HG02798 (cell line): Measurements from ENCODE around the gene RPP40.
"Not testable (repeated sequence)": the region's sequence is repeated elsewhere in the genome, so short reads cannot be mapped to it uniquely, and the experiment has no call there.

Experiments used
- ATAC-seq: cut with Tn5 transposase; IDR thresholded peaks from one replicate; pipeline ENCODE4 v1.9.1; 2021; ENCODE audit warnings: mild to moderate bottlenecking; ENCODE audit not compliant: unreplicated experiment, poor library complexity

The RPP40 gene

DNA sequence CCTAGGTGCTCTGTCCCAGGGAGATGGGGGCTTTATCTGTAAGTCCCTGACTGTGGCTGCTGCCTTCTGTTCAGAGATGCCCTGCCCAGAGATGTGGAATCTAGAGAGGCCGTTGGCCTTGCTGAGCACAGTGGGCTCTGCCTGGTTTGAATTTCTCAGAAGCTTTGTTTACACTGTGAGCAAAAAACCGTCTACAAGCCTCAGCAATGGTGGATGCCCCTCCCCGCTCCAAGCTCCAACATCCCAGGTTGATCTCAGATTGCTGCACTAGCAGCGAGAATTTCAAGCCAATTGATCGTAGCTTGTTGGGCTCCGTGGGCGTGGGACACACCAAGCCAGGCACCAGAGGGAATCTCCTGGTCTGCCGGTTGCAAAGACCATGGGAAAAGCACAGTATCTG, 16.3 kb upstream of the RPP40 start:
- ATAC-seq: no peak

DNA sequence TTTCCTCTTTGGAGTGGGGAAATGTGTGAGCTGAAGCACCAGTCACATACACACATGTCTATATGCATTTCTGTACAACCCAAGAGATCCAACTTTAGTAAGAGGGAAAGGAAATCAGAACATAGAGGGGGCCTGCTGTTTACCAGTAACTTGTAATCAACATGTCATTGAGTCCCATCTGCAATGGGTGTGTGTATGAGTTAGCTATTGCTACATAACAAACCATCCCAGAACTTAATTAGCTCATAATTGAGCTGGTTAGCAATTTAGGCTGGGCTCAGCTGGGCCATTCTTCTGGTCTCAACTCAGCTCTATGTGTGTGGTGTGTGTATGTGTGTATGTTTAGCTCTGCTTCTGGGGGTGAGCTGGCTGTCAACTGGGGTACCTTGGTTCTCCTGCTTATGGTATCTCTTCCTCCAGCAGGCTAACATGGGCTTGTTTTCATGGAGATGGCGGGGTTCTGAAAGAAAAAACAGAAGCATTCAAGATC, 10.3 kb upstream of the RPP40 start:
- ATAC-seq: no peak

DNA sequence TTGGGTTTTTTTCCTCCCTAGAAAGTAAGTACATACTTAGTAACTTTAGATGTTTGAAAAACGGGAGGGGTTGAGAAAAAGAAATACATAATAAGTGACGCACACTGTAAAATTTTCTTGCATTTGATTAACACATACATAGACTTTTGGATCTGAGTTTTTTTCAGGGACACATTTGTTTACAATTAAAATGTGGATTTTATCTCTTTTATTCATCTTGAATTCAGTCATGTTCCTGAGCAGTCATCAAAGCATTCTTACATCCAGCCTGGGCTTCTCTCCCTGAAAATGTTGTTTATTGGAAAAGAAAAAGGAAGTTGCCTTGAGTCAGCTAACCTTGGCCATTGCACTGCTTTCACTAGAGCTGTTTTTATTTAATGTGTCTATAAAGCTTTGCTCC, 8.7 kb upstream of the RPP40 start:
- no peak for ATAC-seq

DNA sequence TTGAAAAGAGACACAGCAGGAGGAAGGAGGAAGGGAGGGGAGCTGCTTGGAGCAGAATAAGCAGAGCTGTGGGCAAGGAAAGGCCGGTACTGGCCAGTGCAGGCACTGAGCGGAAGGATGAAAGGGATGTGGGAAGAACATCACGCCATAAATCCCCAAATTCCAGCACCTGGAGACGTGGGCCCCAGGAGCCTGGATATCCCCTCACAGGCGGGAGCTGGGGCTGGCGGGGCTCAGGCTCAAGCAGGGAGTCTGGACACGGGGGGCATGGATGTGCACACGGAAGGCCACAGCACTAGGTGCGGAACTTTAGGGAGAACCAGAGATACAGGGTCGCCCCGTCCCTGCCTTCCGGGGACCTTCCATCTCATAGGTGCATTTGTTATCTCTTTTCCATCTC, 7.5 kb upstream of the RPP40 start:
- ATAC-seq: no peak

DNA sequence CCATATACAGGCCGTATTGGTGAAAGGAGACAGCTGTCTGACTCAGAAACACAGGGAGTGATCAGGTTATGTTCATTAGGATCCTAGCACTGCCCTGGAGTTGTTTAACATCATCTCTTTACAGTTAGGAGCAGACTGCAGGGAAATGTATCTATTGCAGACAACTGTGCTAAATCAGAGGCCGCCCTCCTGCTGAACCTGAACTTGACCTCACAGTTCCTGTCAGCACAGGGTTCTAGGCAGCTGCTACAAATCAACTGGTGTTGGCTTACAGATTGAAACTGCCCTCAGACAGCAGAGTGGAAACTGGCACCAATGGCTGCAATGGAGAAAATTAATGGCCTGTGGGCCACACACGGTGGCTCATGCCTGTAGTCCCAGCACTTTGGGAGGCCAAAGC, 3.7 kb upstream of the RPP40 start:
- ATAC-seq: no peak

DNA sequence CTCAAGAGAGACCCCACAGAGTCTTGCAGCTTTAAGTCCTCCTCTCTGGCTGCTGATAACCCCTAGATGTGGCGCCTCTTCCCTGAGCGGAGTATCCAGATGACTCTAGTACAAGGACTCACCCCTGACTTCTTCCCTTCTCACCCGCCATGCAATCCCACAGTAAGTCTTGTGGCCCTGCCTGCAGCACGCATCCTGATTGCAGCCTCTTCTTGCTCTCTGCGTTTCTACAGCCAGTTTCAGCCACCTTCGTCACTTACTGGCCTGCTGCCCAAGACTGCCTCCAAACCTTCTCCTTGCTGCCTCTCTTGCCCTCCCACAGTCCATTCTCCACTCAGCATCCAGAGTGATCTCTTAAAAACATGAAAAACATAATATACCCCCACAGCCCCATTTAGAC, 2.4 kb upstream of the RPP40 start:
- no peak for ATAC-seq

DNA sequence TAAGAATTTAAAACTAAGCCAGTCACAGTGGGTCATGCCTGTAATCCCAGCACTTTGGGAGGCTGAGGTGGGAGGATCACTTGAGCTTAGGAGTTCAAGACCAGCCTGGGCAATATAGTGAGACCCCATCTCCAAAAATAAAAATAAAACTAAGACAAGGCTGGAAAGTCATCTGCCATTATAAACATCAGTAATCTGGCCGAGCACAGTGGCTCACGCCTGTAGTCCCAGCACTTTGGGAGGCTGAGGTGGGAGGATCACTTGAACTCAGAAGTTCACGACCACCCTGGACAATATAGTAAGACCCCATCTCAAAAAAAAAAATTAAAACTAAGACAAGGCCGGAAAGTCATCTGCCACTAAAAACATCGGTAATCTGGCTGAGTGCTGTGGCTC, 1.2 kb upstream of the RPP40 start:
- ATAC-seq: not testable (repeated sequence)

DNA sequence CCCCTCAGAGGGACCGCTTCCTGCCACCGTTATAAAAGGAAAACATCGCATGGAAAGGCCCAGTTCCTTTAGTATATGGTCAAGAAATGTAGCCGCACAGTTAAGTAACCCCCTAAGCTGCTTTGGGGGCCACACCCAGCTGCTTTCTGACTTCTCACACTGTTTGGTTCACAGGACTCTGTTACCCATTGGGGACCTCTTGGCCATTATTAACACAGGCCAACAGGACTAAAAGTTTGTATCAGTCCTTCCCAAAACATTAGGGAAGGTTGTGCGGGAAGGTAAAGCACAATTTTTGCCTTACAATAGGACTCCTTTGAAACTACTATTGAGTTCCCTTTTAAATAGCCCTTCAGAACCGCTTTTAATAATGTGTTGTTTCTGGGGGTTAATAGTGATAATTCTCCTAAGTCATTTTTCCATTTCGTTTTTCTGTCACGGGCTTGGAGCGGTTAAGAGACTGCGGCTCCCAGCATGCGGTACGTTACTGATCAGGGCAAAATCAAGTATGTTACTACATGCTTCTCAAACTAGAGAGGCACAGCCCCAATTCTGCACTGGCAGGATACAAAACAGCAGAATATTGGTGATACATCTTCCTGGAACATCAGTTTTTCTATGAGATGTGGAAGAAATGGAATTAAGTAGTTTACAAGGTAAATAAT, 668 bp upstream of the RPP40 start:
- no peak for ATAC-seq

DNA sequence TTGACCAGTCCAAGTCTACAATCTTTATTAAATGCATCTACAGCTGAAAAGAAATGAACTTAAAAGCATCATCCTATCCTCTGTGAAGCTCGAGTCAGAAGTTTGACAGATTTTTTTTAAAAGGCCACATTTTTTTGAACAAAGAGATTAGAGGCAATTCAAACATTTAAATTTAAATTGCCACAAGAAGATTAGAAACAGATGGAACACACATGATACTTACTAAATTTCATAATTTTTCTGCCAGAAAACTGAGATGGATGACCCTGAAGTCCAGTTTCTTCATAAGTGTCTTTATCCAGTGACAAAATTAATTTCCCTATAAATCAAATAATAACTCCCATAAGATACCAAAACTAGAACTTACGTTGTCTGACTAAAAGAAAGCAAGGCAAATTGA, 4.3 kb downstream of the RPP40 start:
- no peak for ATAC-seq

DNA sequence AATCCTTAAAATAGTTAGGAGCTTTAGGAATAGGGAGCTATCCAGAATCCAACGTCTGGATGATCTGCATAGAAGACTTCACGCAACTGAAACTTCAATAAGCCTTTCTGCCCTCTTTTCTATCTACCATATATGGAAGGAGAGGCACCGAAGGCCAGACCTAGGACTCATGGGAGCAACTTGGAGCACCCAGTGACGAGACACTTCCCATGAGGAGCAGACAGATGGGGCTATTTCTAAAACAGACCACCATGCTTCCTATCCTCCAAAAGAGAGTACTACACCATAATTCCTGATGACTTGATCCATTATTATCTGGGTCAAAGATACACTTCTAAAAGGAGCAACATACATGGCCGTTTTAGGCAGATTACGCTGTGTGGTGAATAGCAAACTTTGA, 6.0 kb downstream of the RPP40 start:
- no peak for ATAC-seq

DNA sequence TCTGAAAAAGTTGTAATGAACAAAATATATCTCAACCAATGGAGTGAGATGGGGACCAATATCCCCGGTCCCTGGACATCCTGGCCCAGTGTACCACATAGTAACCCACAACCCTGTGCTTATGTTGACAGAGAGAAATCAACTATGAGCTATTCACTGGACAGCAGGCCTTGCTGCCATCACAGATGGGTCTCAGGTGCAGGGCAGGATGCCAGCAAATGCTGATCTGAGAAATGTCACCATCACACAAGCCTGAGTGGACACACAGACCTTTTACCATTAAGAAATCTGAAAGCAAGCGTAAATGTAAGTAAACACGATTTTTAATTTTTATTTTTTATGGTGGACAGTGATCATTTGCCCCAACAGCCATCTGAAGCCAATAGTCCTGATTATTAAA, 9.1 kb downstream of the RPP40 start:
- no peak for ATAC-seq

DNA sequence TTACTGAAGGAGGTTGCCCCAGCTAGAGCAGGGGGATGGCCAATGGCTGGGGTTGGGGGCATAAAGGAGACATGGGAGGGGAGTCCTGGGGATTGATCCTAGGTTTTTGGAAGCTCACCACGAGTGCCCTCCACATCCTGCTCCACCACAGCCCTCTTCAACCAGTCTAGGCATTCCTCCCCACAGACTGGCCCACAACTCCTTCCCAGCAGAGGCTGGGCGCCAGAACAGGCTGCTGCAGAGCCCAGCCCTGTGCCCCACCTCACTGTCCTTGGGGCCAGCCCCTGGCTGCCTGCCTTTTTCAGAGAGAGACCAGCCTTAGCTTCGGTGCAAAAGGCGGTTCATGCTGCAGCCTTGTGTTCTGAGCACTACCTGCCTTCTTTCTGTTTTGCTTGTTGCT, 16.4 kb downstream of the RPP40 start:
- ATAC-seq: no peak

DNA sequence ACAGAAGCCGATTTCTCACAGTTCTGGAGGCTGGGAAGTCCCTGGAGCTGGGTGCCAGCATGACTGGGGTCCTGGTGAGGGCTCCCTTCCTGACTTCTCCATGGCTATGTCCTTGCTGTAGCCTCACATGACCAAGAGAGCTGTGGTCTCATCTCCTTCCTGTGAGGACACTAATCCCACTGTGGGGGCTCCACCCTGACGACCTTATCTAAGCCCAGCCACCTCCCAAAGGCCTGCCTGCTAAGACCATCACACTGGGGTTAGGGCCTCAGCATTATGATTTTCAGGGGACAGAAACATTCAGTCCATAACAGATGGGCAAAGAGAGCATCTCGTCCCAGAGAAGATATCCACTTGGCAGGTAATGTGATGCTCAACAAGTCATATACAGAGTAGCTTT, 16.8 kb downstream of the RPP40 start:
- ATAC-seq: no peak

DNA sequence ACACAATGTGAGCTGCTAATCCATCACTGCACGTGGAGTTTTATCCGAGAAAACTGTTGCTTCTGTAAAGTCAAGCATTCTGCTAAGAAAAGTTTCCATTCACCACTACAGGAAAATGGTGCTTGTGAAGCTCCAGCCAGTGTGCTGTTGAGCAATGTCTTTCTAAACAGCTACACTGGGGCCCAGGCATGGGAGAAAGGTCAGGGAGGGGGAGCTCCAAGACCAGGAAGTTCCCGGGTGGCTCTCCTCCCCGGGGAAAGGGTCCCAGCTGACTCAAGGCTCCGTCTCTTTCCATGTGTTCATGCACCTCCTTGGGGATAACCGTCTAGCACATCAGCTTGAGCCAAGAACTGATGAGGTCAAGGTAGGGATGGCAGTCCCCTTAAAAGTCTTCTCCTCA, 20.5 kb downstream of the RPP40 start:
- ATAC-seq: no peak

DNA sequence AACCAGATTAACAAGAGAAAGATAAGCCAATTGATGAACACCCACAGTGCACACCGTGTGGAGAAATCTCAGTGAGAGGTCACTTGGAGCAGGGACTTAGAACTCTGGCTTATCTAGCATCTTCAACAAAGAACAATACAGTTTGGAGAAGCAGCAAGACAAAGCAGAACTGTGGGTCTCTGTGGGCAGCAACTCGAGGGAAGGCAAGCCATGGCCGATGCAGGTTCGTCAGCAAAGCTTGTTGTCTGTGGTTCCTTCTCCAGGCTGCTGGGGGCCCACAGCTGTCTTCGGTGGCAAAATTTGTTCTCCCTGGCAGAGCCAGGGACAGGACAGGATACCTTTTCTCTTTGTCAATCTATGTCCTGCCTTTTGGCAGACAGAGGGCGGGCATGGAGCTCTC, 22.1 kb downstream of the RPP40 start:
- ATAC-seq: no peak

DNA sequence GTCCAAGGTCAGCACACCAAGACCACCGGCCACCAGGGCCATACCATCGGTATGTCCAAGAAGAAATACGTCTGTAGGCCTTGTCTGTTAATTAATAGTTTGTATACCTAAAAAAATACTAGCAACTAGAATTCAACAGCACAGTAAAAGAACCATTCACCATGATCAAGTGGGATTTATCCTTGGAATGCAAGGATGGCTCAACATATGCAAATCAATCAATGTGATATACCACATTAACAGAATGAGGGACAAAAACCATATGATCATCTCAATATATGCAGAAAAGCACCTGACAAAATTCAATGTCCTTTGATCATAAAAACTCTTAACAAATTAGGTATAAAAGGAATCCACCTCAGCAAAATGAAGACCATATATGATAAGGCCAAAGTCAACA, 24.4 kb downstream of the RPP40 start:
- ATAC-seq: no peak

DNA sequence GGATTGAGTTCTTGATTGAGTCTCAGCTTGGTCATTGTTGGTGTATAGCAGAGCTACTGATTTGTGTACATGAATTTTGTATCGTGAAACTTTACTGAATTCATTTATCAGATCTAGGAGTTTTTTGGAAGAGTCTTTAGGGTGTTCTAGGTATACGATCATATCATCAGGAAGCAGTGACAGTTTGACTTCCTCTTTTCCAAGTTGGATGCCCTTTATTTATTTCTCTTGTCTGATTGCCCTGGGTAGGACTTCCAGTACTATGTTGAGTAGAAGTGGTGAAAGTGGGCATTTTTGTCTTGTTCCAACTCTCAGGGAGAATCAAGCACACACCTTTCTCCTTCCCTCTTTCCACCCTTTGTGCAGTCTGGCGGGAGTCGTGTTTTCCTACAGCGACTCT, 26.4 kb downstream of the RPP40 start:
- no peak for ATAC-seq

DNA sequence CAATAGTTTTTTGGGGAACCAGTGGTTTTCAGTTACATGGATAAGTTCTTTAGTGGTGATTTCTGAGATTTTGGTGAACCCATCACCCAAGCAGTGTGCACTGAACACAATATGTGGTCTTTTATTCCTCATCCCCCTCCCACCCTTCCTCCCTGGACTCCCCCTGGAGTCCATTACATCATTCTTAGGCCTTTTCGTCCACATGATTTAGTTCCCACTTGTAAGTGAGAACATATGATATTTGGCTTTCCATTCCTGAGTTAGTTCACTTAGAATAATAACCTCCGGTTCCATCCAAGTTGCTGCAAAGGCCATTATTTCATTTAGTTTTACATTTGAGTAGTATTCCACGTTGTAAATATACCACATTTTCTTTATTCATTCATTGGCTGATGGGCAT, 28.3 kb downstream of the RPP40 start:
- no peak for ATAC-seq

DNA sequence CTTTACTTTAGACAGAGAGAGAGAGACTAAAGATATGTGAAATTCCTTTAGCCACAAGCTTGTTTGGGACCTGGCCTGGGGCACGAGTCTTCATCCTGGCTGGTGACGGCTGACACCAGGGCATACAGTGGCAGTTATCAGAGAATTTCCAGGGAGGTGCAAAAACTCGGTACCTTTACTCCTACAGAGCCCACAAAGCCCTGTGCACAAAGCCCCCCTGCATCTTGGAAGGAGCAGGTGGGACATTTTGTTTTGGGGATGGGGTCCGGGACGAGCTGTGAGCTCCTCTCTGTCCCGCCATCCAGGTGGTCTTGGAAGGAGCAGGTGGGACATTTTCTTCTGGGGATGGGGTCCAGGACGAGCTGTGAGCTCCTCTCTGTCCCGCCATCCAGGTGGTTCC, 28.9 kb downstream of the RPP40 start:
- no peak for ATAC-seq

DNA sequence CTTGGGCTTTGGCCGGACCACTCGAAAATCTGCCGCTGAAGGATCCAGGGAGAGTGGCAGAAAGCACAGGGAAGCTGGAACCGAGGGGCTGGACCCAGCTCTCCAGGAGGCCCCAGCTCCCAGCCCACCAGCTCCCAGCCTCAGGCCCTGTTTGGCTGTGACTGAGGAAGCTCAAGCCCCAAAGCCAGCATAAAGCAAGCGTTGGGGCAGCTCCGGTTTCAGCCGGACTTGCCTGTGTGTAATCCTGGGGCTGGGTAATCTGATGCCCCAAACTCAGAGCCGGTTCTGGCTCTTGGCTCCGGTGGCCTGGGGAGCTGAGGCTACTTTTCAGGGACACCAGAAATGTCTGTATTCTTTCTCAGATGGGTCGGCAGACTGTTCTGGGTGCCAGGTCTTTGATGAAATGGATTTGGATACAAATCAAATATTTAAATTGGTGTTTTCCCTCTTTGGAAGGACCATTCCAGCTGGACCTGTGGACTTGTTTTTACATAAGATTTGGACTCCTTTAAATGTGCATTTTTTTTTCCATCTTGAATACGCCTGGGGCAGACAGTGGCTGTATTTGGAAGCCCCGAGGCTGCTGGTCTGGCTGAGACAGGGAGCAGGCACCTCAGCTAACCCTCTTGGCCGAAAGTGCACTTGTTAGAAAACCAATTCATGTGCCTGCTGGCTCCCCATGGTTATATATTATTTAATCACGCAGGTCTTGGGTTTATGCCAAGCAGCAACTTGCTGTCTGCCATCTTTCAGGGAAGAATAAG, 29.7 kb downstream of the RPP40 start:
- no peak for ATAC-seq

DNA sequence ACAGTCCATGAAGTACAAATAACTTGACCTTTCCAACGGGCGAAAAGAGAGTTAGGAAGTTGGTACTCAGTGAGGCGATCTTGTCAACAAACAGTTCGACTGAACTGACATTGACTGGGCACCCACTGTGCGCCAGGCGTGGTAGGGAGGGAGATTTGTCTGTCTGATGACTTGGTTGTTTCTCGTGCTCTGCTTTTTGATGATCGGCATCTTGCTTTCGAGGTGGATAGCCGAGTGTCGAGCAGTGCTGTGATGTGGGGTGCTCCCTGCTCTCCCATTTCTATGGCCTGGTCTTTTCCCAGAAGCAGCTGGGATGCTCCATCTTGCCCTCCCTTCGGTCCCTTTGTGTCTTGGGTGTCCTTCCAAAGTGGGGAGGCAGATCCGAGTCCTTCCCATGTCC, 30.4 kb downstream of the RPP40 start:
- ATAC-seq: no peak

DNA sequence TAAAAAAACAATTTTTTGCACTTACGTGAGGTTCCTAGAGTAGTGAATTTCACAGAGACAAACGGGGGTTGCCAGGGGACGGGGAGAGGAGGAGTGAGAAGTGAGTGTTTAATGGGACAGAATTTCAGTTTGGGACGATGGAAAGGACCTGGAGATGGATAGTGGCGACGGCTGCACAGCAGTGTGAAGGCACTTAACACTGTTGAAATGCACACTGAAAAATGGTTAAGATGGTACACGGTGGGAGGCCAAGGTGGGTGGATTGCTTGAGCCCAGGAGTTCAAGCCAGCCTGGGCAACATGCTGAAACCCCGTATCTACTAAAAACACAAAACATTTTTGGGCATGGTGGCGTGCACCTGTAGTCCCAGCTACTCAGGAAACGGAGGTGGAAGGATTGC, 31.4 kb downstream of the RPP40 start:
- no peak for ATAC-seq
